KMS-11 (cell line): ENCODE measurements around the gene RNF4.
"Not testable (repeated sequence)": the region's sequence is repeated elsewhere in the genome, so short reads cannot be mapped to it uniquely, and the experiment has no call there.

ENCODE experiments used
- H2AFZ ChIP-seq: fragments of 200-600 bp; sonication (generic); 2 replicates; pipeline ENCODE4 v1.6.1; 2016; ENCODE audit warnings: antibody characterized with exemption, mixed run types, low read depth
- H3K27ac ChIP-seq: fragments of 200-600 bp; sonication (generic); 2 replicates; pipeline ENCODE4 v1.6.1; 2016; ENCODE audit warnings: mild to moderate bottlenecking, mixed run types
- H3K27me3 ChIP-seq: fragments of 200-600 bp; sonication (generic); 2 replicates; pipeline ENCODE4 v1.6.1; 2017; ENCODE audit warnings: mild to moderate bottlenecking, low read depth, mixed run types, moderate library complexity; ENCODE audit not compliant: insufficient read depth
- H3K36me3 ChIP-seq: fragments of 200-600 bp; sonication (generic); 2 replicates; pipeline ENCODE4 v1.6.1; 2017; ENCODE audit warnings: mild to moderate bottlenecking, mixed run types; ENCODE audit not compliant: insufficient read depth
- H3K4me1 ChIP-seq: fragments of 200-600 bp; sonication (generic); 2 replicates; pipeline ENCODE4 v1.6.1; 2016; ENCODE audit warnings: mild to moderate bottlenecking, low read depth, mixed run types; ENCODE audit not compliant: poor library complexity, severe bottlenecking
- H3K4me2 ChIP-seq: fragments of 200-600 bp; sonication (generic); 2 replicates; pipeline ENCODE4 v1.7.0; 2016; ENCODE audit warnings: mild to moderate bottlenecking, mixed run types
- H3K4me3 ChIP-seq: fragments of 200-600 bp; sonication (generic); IDR thresholded peaks from 2 replicates; pipeline ENCODE4 v1.6.1; 2017; ENCODE audit warnings: low read depth, low read length, mixed read lengths; ENCODE audit not compliant: insufficient read depth
- H3K79me2 ChIP-seq: fragments of 200-600 bp; sonication (generic); 2 replicates; pipeline ENCODE4 v1.6.1; 2016; ENCODE audit warnings: low read depth, mixed run types; ENCODE audit not compliant: insufficient read depth
- H3K9ac ChIP-seq: fragments of 200-600 bp; sonication (generic); 2 replicates; pipeline ENCODE4 v1.6.1; 2016; ENCODE audit warnings: mild to moderate bottlenecking, mixed run types
- H4K20me1 ChIP-seq: fragments of 200-600 bp; sonication (generic); 2 replicates; pipeline ENCODE4 v1.6.1; 2016; ENCODE audit warnings: mild to moderate bottlenecking, mixed run types; ENCODE audit not compliant: insufficient read depth
- CTCF ChIP-seq: fragments of 200-600 bp; sonication (generic); conservative IDR thresholded peaks from 2 replicates; pipeline ENCODE4 v1.6.1; 2017; ENCODE audit warnings: low read depth, mild to moderate bottlenecking, antibody characterized with exemption, low read length, moderate library complexity, mixed read lengths

RNF4 gene

GRCh38 chr4:2535376-2536192, 66.7 kb downstream of the RNF4 start:
- Histone ChIP-seq H3K4me1 (peaks cover 3% of the 10 kb centered on the region), H3K36me3 (no peaks in the 10 kb centered on the region), H3K4me2 (peak overlapping the region; percentile 54), H2AFZ (peak overlapping the region; percentile 67; the same call in 1 of the 2 replicates), H3K27me3 (no peaks in the 10 kb centered on the region), H3K4me3 (peak overlapping the region; percentile 57), H3K79me2 (peaks cover 29% of the 10 kb centered on the region), H4K20me1 (no peaks in the 10 kb centered on the region), H3K9ac (peak overlapping the region; percentile 87), H3K27ac (peak overlapping the region; percentile 76)
- no peak for TF ChIP-seq CTCF

- peak within 1 kb of the TSS; percentile 67; the same call in 1 of the 2 replicates for H2AFZ ChIP-seq
- no peak for TF ChIP-seq CTCF
Measured at GRCh38 chr4:2536193-2537010, 67.5 kb downstream of the RNF4 start, which contains the start of gene FAM193A. Gene FAM193A (plus strand): TSS chr4:2536647. CDS start chr4:2536916, 269 bp downstream.

GRCh38 chr4:2537011-2537830, 68.3 kb downstream of the RNF4 start:
- H2AFZ ChIP-seq = no peak overlapping the region
- H3K79me2 ChIP-seq = peaks cover 44% of the 10 kb centered on the region
- H3K4me1 ChIP-seq = peaks cover 3% of the 10 kb centered on the region
- no peaks in the 10 kb centered on the region for H3K36me3 ChIP-seq
- H3K4me3 ChIP-seq = peak overlapping the region; percentile 76
- peak overlapping the region; percentile 49; the same call in 1 of the 2 replicates for H3K27ac ChIP-seq
- H4K20me1 ChIP-seq = no peaks in the 10 kb centered on the region
- TF ChIP-seq CTCF = no peak
- H3K9ac ChIP-seq = peak overlapping the region; percentile 39; the same call in 1 of the 2 replicates
- H3K27me3 ChIP-seq = no peaks in the 10 kb centered on the region
- peak overlapping the region; percentile 86 for H3K4me2 ChIP-seq

More at GRCh38 chr4:2536193-2537010, 67.5 kb downstream of the RNF4 start, which contains the start of gene FAM193A:
- H3K4me3 ChIP-seq = peak within 1 kb of the TSS; percentile 76
- H3K4me1 ChIP-seq = peaks cover 3% of the 10 kb centered on the region
- no peaks in the 10 kb centered on the region for H3K36me3 ChIP-seq
- H3K79me2 ChIP-seq = peaks cover 35% of the 10 kb centered on the region
- H3K4me2 ChIP-seq = peak within 1 kb of the TSS; percentile 86
- H3K9ac ChIP-seq = peak within 1 kb of the TSS; percentile 87
- peak within 1 kb of the TSS; percentile 76 for H3K27ac ChIP-seq
- no peaks in the 10 kb centered on the region for H3K27me3 ChIP-seq
- no peaks in the 10 kb centered on the region for H4K20me1 ChIP-seq

GRCh38 chr4:2543580-2544191, 74.8 kb downstream of the RNF4 start:
- H3K36me3 ChIP-seq, H4K20me1 ChIP-seq, H3K4me2 ChIP-seq, H3K4me1 ChIP-seq, H3K27ac ChIP-seq, H3K4me3 ChIP-seq, H2AFZ ChIP-seq, H3K9ac ChIP-seq, H3K27me3 ChIP-seq: not testable (repeated sequence)
- peaks cover 87% of the 10 kb centered on the region for H3K79me2 ChIP-seq
